ENCODE measurements around the gene C3orf49.

C3orf49 gene

DNA sequence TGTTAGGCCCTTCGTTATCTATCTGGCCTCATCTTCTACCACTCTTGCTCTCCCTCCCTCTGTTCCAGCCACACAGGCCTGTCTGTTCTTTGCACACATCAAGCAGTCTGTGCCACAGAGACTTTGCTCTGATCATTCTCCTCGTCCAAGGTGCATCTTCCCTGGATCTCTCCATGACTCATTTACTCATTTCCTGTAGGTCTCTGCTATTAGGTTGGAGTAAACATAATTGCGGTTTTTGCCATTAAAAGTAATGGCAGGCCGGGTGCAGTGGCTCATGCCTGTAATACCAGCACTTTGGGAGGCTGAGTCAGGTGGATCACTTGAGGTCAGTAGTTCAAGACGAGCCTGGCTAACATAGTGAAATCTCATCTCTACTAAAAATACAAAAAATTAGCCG, 9.5 kb upstream of the C3orf49 start:
- H3K4me1 ChIP-seq (ENCODE audit: control insufficient read depth, insufficient read depth, low read length) = no peaks in the 10 kb centered on the region; the same call in 1 of the 2 replicates
- WGBS (ENCODE audit: insufficient coverage, insufficient read length) = no CpG with 5 or more reads among the region's 6 CpGs
- H3K4me3 ChIP-seq (ENCODE audit: low read length) = no peak overlapping the region
- no peaks in the 10 kb centered on the region for H3K9me3 ChIP-seq (ENCODE audit: control insufficient read depth, insufficient read depth, low read length)
- H3K27me3 ChIP-seq (ENCODE audit: control insufficient read depth, insufficient read depth, low read length) = no peaks in the 10 kb centered on the region
- H3K36me3 ChIP-seq (ENCODE audit: control insufficient read depth, insufficient read depth, low read length) = no peaks in the 10 kb centered on the region
- no peak for DNase-seq (ENCODE audit: low read depth, low spot score)
- H3K27ac ChIP-seq (ENCODE audit: low read length) = no peak overlapping the region

DNA sequence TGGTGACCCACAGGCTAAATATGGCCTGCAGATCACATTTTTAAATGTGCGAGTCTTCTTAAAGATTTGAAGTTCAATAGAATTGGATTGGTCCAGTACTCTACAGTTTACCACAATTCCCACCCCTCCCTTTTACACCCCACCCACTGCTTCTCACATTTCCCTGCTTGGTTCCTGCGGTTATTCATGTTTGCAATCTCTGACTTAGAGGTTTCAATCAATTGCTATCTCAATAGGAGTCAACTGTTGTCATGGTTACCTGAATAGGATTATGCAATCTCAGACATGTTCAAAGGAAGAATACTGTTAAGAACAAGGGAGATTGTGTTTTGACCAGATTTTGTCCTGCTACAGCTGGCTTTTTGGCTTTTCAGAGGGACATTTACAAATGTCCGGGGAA, 4.9 kb upstream of the C3orf49 start:
- no CpG with 5 or more reads among the region's 3 CpGs for WGBS (ENCODE audit: insufficient coverage, insufficient read length)
- Histone ChIP-seq H3K36me3 (ENCODE audit: control insufficient read depth, insufficient read depth, low read length) (no peaks in the 10 kb centered on the region), H3K4me1 (ENCODE audit: control insufficient read depth, insufficient read depth, low read length) (no peaks in the 10 kb centered on the region; the same call in 1 of the 2 replicates), H3K27ac (ENCODE audit: low read length) (no peak overlapping the region), H3K27me3 (ENCODE audit: control insufficient read depth, insufficient read depth, low read length) (no peaks in the 10 kb centered on the region), H3K4me3 (ENCODE audit: low read length) (no peak overlapping the region), H3K9me3 (ENCODE audit: control insufficient read depth, insufficient read depth, low read length) (no peaks in the 10 kb centered on the region)
- DNase-seq (ENCODE audit: low read depth, low spot score) = no peak

- H3K27ac ChIP-seq (ENCODE audit: low read length) = no peak overlapping the region
- no peaks in the 10 kb centered on the region for H3K9me3 ChIP-seq (ENCODE audit: control insufficient read depth, insufficient read depth, low read length)
- 100% methylated on average over 1 of the region's 5 CpGs for WGBS (ENCODE audit: insufficient coverage, insufficient read length)
- H3K27me3 ChIP-seq (ENCODE audit: control insufficient read depth, insufficient read depth, low read length) = no peaks in the 10 kb centered on the region
- H3K4me1 ChIP-seq (ENCODE audit: control insufficient read depth, insufficient read depth, low read length) = no peaks in the 10 kb centered on the region; the same call in 1 of the 2 replicates
- H3K36me3 ChIP-seq (ENCODE audit: control insufficient read depth, insufficient read depth, low read length) = no peaks in the 10 kb centered on the region
- H3K4me3 ChIP-seq (ENCODE audit: low read length) = no peak overlapping the region
- no peak for DNase-seq (ENCODE audit: low read depth, low spot score)
These were observed 1.9 kb upstream of the C3orf49 start for GRCh38 chr3:63817225-63817624.

DNA sequence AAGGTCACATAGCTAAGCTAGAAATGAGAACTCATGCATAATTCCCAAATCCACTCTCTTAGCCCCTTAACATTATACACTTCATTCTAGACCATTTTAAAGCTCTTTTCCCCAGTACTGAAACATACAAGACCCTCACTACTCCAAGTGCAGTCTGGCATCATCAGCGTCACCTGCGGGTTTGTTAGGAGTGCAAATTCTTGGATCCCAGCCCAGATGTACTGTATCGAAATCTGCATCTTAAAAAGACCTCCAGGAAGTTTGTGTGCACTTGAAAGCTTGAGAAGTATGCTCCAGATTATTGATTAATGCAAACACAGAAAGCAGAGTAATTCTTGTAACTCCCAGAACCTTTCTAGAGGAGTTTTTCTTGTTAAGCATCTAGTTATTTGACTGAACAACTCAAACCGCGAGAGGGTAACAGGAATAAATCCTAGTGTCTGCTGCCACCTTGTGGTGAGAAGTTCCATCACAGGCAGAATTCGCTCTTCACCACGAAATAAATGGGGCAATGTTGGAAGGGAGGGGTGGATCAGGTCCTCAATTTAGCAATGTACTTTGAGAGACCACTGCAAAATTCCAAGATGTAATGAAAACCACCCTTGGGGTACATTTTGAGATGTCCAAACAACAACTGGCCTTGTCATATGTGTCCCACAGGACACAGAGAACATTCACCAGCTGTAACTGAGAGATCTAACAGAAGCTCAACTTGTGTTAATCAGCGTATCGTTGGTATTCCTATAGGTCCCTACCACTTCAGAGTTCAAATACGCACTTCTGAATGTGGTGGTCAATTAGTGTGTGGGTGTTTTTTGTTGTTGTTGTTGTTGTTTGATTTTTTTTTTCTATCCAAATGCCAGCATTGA, 583 bp upstream of the C3orf49 start:
- WGBS (ENCODE audit: insufficient coverage, insufficient read length) = no CpG with 5 or more reads among the region's 10 CpGs
- Histone ChIP-seq H3K4me3 (ENCODE audit: low read length) (no peak overlapping the region), H3K36me3 (ENCODE audit: control insufficient read depth, insufficient read depth, low read length) (no peaks in the 10 kb centered on the region), H3K27me3 (ENCODE audit: control insufficient read depth, insufficient read depth, low read length) (no peaks in the 10 kb centered on the region), H3K4me1 (ENCODE audit: control insufficient read depth, insufficient read depth, low read length) (no peaks in the 10 kb centered on the region; the same call in 1 of the 2 replicates), H3K27ac (ENCODE audit: low read length) (no peak overlapping the region), H3K9me3 (ENCODE audit: control insufficient read depth, insufficient read depth, low read length) (no peaks in the 10 kb centered on the region)
- DNase-seq (ENCODE audit: low read depth, low spot score) = peak; percentile 45

DNA sequence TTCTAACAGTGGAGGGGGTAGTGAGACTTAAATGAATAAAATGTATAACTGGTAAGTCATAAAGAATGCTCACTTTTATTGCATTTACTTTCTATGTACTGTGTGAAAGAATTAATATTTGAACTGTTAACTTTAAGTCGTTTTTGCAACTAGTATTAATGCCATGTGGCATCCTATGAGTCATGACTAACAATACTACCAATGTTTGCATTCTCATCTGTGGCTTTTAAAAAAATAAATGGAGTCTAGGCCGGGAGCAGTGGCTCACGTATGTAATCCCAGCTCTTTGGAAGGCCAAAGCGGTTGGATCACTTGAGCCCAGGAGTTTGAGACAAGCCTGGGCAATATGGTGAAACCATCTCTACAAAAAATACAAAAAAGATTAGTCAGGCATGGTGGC, 5.2 kb downstream of the C3orf49 start:
- DNase-seq (ENCODE audit: low read depth, low spot score) = no peak
- WGBS (ENCODE audit: insufficient coverage, insufficient read length) = no CpG with 5 or more reads among the region's 4 CpGs
- Histone ChIP-seq H3K4me1 (ENCODE audit: control insufficient read depth, insufficient read depth, low read length) (no peaks in the 10 kb centered on the region), H3K27me3 (ENCODE audit: control insufficient read depth, insufficient read depth, low read length) (no peaks in the 10 kb centered on the region), H3K36me3 (ENCODE audit: control insufficient read depth, insufficient read depth, low read length) (no peaks in the 10 kb centered on the region), H3K27ac (ENCODE audit: low read length) (no peak overlapping the region), H3K4me3 (ENCODE audit: low read length) (no peak overlapping the region), H3K9me3 (ENCODE audit: control insufficient read depth, insufficient read depth, low read length) (no peaks in the 10 kb centered on the region)

DNA sequence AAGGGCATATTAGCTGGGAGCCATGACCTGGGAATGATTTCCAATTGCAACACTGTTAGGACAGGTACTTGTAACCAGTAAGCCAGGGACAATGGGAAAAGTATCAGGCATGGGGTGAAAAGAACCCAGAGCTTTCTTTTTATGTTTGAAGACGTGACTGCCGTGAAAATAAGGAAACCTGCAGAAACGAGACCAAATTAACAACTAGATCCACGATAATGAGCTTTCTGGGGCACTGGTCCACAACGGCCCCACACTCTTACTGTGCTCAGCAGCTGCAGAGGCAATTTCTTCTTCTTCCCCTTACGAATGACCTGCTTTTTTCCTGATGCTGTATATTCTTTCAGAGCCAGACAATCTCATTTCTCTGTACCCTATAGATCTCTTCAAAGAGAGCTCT, 11.4 kb downstream of the C3orf49 start:
- Histone ChIP-seq H3K4me1 (ENCODE audit: control insufficient read depth, insufficient read depth, low read length) (no peaks in the 10 kb centered on the region), H3K27me3 (ENCODE audit: control insufficient read depth, insufficient read depth, low read length) (no peaks in the 10 kb centered on the region), H3K27ac (ENCODE audit: low read length) (no peak overlapping the region), H3K4me3 (ENCODE audit: low read length) (no peak overlapping the region), H3K36me3 (ENCODE audit: control insufficient read depth, insufficient read depth, low read length) (no peaks in the 10 kb centered on the region), H3K9me3 (ENCODE audit: control insufficient read depth, insufficient read depth, low read length) (no peaks in the 10 kb centered on the region)
- no CpG with 5 or more reads among the region's 6 CpGs for WGBS (ENCODE audit: insufficient coverage, insufficient read length)
- DNase-seq (ENCODE audit: low read depth, low spot score) = no peak

GRCh38 chr3:63832395-63832794, 13.3 kb downstream of the C3orf49 start:
- Histone ChIP-seq H3K36me3 (ENCODE audit: control insufficient read depth, insufficient read depth, low read length) (no peaks in the 10 kb centered on the region), H3K9me3 (ENCODE audit: control insufficient read depth, insufficient read depth, low read length) (no peaks in the 10 kb centered on the region), H3K4me1 (ENCODE audit: control insufficient read depth, insufficient read depth, low read length) (no peaks in the 10 kb centered on the region), H3K27ac (ENCODE audit: low read length) (no peak overlapping the region), H3K4me3 (ENCODE audit: low read length) (no peak overlapping the region), H3K27me3 (ENCODE audit: control insufficient read depth, insufficient read depth, low read length) (no peaks in the 10 kb centered on the region)
- WGBS (ENCODE audit: insufficient coverage, insufficient read length) = no CpG with 5 or more reads among the region's 6 CpGs
- no peak for DNase-seq (ENCODE audit: low read depth, low spot score)

GRCh38 chr3:63841704-63842103, 22.6 kb downstream of the C3orf49 start:
- no peaks in the 10 kb centered on the region for H3K9me3 ChIP-seq (ENCODE audit: control insufficient read depth, insufficient read depth, low read length)
- H3K27me3 ChIP-seq (ENCODE audit: control insufficient read depth, insufficient read depth, low read length) = no peaks in the 10 kb centered on the region
- H3K4me3 ChIP-seq (ENCODE audit: low read length) = no peak overlapping the region
- no peak for DNase-seq (ENCODE audit: low read depth, low spot score)
- H3K4me1 ChIP-seq (ENCODE audit: control insufficient read depth, insufficient read depth, low read length) = no peaks in the 10 kb centered on the region
- WGBS (ENCODE audit: insufficient coverage, insufficient read length) = no CpG with 5 or more reads among the region's 1 CpG
- H3K27ac ChIP-seq (ENCODE audit: low read length) = no peak overlapping the region
- H3K36me3 ChIP-seq (ENCODE audit: control insufficient read depth, insufficient read depth, low read length) = no peaks in the 10 kb centered on the region

- Histone ChIP-seq H3K27me3 (ENCODE audit: control insufficient read depth, insufficient read depth, low read length) (no peaks in the 10 kb centered on the region), H3K4me3 (ENCODE audit: low read length) (no peak overlapping the region), H3K4me1 (ENCODE audit: control insufficient read depth, insufficient read depth, low read length) (no peaks in the 10 kb centered on the region), H3K36me3 (ENCODE audit: control insufficient read depth, insufficient read depth, low read length) (no peaks in the 10 kb centered on the region), H3K9me3 (ENCODE audit: control insufficient read depth, insufficient read depth, low read length) (no peaks in the 10 kb centered on the region), H3K27ac (ENCODE audit: low read length) (no peak overlapping the region)
- no peak for DNase-seq (ENCODE audit: low read depth, low spot score)
These were observed 23.0 kb downstream of the C3orf49 start for GRCh38 chr3:63842127-63842526.

DNA sequence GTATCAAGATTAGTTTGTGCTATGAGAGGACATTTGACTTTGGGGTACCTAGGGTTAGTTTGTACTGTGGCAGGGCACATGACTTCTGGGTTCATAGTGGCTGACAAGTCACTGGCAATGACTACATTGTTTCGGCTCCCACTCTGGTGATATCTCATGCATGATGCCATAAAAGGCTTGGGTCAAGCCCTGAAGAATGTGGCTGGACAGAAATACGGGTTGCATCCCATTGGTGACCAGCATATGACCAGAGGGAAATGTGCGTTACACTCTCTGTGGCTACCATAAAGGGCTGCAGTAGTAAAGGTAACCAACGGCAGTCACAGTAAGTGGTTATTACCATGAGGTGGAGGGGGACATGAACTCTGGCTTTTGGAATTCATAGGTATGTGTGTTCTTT, 26.1 kb downstream of the C3orf49 start:
- Histone ChIP-seq H3K27me3 (ENCODE audit: control insufficient read depth, insufficient read depth, low read length) (no peaks in the 10 kb centered on the region), H3K9me3 (ENCODE audit: control insufficient read depth, insufficient read depth, low read length) (no peaks in the 10 kb centered on the region), H3K4me3 (ENCODE audit: low read length) (no peak overlapping the region), H3K36me3 (ENCODE audit: control insufficient read depth, insufficient read depth, low read length) (no peaks in the 10 kb centered on the region), H3K27ac (ENCODE audit: low read length) (no peak overlapping the region), H3K4me1 (ENCODE audit: control insufficient read depth, insufficient read depth, low read length) (peaks cover 5% of the 10 kb centered on the region; the same call in 1 of the 2 replicates)
- no peak for DNase-seq (ENCODE audit: low read depth, low spot score)
- no CpG with 5 or more reads among the region's 4 CpGs for WGBS (ENCODE audit: insufficient coverage, insufficient read length)
